HK-2 (cell line): ENCODE measurements around the gene ANKRD40.
"Not testable (repeated sequence)": the region's sequence is repeated elsewhere in the genome, so short reads cannot be mapped to it uniquely, and the experiment has no call there.

Experiments
- DNase-seq: peaks from one replicate; pipeline ENCODE4 v3.0.0-alpha.2; 2018; ENCODE audit not compliant: unreplicated experiment

Gene ANKRD40

DNA sequence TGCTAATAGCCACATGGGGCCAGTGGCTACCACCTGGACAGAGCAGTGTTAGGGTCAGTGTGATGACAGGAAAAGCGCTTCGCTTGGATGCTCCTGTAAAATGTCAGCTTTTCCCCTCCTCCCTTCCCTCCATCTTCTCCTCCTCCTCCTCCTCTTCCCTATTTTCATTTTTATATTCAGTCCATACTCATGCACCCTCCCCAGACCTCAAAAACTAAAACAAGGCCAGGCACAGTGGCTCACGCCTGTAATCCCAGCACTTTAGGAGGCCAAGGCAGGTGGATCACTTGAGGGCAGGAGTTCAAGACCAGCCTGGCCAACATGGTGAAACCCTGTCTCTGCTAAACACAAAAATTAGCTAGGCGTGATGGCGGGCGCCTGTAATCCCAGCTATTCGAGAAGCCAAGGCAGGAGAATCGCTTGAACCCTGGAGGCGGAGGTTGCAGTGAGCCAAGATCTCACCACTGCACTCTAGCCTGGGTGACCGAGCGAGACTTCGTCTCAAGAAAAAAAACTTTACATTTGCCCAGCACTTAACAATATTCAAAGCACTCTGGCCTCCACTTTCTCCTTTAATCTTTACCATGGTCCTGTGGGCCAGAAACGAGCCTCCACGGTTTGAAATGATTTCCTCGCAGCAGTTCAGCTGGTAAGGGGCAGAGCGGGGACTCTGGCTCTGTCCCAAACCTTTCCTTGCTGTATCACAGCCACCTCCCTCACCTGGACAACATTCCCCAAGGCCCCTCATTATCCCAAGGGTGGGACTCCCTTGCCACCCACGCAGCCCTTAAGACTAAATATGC lies 21.8 kb downstream of the ANKRD40 start:
- no peak for DNase-seq

DNA sequence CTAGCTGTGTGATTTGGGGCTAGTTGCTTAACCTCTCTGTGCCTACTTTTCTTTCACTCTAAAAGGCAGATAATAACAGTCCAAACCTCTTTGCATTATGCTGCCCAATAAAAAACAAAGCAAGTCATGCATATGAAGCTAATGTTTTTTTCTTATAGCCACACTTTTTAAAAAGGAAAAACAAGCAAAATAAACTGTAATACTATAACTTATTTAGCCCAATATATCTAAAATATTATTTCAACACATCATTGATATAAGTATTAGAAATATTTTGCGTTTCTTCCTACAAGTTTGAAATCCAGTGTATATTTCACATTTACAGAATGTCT lies 22.4 kb downstream of the ANKRD40 start:
- no peak for DNase-seq

DNA sequence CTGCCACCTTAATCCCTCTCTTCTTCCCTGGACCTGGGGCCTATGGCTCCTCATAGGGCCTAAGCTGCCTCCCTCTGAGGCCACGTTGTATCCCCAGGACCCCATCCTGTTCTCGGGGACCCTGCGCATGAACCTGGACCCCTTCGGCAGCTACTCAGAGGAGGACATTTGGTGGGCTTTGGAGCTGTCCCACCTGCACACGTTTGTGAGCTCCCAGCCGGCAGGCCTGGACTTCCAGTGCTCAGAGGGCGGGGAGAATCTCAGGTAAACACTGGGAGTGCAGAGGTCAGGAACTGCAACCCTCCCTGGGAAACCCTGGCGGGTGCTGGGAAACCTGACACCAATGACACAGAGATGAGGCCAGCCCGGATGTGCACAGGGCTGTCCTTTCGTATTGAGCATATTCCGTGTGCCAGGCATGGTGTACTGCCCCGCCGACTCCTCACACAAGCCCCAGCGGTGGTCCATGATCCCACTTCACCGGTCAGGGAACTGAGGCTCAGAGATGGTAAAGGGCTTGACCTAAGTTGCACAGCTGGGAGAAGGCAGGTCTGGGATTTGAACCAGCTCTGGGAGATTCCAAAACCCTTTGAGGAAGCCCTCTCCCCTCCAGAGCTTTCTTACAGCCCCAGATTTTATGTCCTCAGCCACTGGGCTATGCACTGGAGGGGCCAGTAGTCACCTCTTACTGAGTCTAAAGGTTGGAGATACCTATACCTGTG lies 22.9 kb downstream of the ANKRD40 start:
- no peak for DNase-seq

DNA sequence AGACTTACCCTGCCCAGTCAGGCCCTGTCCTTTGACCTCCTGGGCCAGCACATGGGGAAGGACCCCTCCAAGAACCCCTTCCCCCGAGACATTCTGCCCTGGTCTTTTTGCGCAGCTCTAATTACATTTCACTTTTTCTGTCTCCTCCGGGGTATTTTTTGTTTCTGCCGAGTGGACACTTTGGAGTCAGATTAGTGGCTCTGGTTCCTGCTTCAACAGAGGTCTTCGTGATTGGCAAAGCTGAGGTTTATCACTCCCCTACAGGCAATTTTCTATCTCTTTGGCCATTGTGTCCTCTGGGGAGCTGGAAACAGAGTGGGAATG lies 23.5 kb downstream of the ANKRD40 start:
- no peak for DNase-seq

DNA sequence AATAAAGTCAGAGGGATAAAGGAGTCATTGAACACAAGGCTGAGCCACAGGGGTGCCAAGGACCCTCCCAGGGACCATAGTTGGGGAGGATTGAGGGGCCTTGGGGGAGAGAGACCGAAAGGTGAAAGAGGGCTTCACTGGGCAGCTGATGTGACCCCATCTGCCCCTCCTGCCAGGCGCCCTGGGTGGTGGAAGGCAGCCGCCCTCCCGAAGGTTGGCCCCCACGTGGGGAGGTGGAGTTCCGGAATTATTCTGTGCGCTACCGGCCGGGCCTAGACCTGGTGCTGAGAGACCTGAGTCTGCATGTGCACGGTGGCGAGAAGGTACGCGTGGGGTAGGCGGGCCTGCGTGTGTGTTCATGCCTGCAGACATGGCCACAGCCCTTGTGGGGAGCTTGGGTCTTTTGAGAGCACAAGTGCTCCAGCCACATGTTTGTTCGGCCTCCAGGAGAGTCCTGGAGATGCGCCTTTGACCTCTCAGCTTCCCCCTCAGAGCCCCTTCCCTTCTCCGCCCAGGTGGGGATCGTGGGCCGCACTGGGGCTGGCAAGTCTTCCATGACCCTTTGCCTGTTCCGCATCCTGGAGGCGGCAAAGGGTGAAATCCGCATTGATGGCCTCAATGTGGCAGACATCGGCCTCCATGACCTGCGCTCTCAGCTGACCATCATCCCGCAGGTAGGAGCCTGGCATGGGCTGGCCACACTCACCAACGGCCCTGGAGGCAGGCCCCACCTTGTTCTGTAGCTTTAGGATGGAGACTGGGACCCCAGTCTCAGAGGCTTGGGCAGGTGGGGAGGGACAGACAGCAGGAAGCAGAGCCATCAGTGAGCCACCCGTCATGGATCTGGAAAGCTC lies 24.1 kb downstream of the ANKRD40 start:
- DNase-seq: no peak

DNA sequence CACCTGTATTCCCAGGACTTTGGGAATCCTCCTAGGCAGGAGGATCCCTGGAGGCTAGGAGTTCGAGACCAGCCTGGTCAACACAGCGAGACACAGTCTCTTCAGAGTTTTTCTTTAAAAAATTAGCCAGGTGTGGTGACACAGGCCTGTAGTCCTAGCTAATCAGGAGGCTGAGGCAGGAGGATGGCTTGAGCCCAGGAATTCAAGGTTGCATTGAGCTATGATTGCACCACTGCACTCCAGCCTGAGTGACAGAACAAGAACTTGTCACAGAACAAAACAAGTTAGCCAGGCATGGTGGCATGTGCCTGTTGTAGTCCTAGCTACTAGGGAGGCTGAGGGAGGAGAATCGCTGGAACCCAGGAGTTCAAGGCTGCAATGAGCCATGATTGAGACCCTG lies 24.8 kb downstream of the ANKRD40 start:
- no peak for DNase-seq

DNA sequence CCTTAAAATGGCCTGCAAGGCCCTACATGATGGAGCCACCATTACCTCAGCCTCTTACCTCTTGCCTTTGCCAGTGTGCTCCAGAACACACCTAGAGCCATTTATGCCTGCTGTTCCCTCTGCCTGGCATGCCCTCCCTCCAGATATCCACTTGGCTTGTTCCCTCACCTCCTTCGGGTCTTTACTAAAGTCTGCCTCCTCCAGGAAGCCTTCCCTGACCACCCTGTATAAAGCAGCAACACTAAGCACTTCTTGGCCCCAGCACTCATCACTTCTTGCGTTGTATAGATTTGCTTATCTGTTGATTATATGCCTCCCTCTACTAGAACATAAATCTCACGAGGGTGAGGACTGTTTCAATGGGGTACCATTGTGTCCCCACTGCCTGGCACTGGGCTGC lies 25.3 kb downstream of the ANKRD40 start:
- no peak for DNase-seq

DNA sequence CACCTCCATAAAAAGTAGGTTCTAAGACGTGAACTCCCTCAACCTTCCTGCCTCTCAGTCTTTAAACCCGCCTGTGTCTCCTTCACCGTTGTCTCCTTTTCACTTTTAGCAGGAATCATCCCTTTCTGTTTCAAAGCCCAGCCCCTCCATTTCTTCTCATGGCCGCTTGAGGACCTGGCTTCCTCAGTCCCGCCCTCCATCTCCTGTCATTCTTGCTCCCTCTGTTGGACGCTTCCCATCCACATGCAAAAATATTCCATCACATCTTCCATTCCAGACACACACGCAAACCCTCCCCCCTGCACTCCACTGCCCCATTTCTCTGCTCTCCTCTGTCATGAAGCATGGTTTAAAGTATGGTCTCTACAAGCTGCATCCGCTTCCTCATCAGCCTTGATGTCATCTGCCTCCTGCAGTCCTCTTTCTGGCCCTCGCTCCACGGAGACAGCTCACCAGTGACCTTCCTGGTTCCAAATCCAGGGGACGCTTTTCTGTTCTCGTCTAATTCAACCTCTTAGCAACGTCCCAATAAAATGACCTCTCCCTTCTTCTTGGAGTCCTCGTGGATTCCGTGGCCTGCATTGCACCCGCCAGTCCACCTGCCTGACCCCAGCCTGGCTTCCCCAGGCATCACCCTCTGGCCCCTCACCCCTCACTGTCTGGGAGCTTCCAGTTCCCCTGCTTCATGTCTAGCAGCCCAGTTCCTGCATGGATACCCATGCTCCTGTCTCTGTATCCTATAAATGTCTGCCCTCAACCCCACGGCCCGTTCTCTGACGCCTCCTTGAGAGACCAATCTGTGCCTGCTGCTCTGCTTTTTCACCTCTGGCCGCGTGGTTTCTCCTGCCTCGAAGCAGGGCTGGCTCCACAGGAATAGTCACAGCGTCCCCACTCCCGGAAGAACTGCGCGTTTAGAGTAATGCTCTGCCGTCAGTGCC lies 26.2 kb downstream of the ANKRD40 start:
- no peak for DNase-seq

DNA sequence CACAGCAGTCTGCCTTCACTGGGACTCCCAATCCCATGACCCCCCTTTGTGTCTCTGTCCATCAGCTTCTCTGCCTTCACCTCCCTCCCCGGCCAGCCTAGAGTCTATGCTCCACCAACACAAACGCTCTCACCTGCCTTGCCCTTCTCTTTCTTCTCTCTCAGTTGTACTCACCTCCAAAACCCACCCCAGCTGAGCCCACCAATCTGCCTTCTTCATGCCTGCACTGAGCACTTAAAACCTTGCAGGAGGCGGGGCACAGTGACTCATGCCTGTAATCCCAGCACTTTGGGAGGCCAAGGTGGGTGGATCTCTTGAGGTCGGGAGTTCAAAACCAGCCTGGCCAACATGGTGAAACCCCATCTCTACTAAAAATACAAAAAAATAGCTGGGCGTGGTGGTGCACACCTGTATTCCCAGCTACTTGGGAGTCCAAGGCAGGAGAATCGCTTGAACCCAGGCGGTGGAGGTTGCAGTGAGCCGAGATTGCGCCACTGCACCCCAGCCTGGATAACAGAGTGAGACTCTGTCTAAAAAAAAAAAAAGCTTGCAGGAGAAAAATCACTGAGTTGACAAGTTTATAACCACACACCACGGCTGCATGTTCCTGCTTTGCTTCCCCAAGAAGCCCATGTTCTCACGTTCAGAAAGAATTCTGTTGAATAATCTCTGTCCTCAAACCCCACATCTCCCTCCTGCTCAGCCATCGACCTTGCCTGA lies 27.0 kb downstream of the ANKRD40 start:
- not testable (repeated sequence) for DNase-seq

DNA sequence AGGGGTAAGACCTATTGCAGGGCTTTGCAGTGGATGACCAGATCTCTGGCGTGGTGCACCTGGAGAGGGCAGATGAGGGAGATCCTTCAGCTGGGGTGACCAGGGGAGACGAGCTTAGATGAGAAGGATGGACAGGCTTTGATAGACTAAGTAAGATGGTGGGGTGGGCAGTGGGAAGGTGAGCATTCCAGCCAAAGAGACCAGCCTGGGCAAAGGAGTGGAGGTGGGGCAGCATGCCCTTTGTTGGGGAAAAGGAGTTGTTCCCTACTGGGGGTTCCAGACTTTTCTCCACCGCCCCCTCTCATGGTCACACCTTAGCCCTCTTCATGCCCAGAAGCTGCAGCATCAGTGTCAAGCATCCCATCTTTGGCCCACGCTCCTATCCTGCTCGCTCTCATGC lies 27.6 kb downstream of the ANKRD40 start:
- no peak for DNase-seq

DNA sequence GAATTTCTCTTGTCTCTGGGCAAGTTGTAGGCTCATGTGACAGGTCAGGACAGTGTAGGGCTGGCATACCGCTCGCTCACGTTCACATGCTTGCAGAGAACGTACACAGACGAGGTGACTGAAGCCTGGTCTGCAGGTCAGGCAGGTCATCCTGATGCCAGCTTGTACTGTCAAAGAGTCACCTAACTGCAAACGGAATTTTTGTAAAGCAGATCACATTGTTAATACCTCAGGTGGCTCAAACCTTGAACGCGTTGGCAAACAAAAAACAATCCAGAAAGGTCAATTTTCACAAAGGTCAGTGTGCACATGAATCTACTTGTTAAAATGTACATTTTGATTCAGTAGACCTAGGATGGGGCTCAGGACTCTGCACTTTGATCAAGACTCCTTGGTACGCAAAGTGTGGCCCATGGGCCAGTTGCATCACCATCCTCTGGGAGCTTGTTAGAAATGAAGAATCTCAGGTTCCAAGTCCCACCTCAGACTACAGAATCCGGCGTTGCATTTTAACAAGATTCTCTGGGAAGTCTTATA lies 28.6 kb downstream of the ANKRD40 start:
- no peak for DNase-seq

DNA sequence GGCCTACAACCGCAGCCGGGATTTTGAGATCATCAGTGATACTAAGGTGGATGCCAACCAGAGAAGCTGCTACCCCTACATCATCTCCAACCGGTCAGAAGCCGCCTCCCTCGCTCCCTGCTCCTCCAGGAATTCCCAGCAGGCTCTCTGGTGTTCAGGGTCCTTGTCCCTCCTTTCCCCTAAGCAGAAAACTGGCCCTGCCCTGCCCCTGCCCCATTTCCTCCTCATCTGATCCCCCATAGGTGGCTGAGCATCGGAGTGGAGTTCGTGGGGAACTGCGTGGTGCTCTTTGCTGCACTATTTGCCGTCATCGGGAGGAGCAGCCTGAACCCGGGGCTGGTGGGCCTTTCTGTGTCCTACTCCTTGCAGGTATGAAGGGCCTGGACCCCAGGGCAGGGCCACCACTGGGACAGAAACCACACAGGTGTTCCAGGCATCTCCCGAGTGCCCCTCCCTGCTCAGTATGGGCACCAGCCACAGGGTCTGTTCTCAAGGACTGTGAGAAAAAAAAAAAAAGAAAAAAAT lies 29.8 kb downstream of the ANKRD40 start:
- DNase-seq: no peak

DNA sequence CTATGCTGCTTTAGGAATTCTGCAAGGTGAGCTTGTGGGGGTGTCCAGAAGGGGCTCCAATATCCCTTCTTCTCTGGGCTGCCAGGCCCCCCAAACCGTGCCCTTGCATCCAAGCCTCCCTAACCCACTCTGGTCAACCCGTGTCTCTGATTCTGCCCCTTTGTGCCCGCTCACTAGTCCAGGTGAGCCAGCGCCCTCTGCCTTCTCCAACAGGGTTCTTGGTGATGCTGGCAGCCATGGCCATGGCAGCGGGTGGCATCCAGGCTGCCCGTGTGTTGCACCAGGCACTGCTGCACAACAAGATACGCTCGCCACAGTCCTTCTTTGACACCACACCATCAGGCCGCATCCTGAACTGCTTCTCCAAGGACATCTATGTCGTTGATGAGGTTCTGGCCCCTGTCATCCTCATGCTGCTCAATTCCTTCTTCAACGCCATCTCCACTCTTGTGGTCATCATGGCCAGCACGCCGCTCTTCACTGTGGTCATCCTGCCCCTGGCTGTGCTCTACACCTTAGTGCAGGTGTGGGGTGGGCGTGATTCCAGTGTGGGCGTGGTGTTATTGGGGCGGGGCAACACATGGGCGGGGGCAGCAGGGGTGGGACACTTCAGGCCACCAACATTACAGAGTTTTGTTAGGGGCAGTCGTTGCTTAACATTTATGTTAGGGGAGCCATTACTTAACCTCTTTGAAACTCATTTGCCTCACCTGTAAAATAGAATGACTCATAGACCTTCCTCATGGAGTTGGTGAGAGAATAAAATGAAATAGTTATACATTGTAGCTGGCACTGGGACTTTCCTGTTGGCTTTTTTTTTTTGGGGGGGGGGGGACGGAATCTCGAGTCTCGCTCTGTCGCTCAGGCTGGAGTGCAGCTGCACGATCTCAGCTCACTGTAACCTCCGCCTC lies 31.4 kb downstream of the ANKRD40 start:
- DNase-seq: no peak

DNA sequence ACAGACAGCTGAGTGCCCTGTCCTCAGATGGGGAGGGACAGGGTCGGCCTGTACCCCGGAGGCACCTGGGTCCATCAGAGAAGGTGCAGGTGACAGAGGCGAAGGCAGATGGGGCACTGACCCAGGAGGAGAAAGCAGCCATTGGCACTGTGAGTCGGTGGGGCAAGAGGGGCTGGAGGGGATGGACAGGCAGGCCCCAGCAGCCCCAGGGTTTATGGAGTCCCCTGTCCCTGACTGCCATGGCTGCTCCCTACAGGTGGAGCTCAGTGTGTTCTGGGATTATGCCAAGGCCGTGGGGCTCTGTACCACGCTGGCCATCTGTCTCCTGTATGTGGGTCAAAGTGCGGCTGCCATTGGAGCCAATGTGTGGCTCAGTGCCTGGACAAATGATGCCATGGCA lies 32.1 kb downstream of the ANKRD40 start:
- DNase-seq: no peak

DNA sequence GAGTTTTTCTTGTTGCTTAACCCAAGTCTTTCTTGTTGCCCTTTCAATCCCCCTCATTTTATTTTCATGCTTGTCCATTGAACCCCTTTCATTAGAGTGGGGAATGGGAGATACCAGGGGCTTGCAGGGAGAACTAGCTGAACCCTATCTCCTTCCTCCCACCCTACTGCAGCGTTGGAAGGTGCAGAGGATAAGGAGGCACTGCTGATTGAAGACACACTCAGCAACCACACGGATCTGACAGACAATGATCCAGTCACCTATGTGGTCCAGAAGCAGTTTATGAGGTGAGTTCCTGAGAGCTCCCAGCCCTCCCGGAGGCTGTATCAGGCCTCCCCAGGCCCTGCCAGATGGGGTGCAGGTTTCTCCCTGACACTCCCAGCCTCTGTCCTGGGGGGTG lies 32.5 kb downstream of the ANKRD40 start:
- DNase-seq: no peak

DNA sequence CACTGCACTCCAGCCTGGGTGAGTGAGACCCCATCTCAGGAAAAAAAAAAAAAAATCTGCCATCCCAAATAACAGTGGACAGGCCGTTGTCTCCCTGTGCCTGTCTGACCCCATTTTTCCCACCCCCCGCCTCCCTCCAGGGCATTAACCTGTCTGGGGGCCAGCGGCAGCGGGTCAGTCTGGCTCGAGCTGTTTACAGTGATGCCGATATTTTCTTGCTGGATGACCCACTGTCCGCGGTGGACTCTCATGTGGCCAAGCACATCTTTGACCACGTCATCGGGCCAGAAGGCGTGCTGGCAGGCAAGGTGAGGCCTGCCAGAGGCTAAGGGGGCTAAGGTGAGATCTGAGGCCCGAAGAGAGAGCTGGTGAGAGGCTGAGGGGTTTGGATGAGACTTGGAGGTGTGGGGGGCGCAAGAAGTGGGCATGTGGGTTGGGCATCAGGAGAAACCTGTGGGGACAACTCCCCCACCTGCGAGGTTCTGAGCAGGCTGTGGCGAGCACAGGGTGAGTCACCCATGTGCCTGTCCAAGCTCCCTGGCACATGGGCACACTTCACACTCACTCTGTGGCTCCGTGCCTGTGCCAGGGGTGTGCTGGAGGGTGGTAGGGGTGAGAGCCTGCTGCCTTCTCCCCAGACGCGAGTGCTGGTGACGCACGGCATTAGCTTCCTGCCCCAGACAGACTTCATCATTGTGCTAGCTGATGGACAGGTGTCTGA lies 34.7 kb downstream of the ANKRD40 start:
- no peak for DNase-seq

DNA sequence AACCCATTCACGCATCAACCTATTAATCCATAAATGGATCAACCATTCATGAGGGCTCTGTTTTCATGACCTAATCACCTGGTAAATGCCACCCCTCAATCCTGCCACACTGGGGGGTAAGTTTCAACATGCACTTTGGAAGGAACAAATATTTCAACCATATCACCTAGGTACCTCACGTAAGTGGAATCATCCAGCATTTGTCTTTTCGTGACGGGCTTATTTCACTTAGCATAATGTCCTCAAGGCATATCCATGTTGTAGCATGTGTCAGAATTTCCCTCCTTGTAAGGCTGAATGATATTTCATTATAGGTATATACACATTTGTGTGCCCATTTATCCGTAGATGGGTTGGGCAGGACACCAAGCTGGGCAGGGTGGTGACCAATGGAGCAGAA lies 35.6 kb downstream of the ANKRD40 start:
- DNase-seq: no peak

DNA sequence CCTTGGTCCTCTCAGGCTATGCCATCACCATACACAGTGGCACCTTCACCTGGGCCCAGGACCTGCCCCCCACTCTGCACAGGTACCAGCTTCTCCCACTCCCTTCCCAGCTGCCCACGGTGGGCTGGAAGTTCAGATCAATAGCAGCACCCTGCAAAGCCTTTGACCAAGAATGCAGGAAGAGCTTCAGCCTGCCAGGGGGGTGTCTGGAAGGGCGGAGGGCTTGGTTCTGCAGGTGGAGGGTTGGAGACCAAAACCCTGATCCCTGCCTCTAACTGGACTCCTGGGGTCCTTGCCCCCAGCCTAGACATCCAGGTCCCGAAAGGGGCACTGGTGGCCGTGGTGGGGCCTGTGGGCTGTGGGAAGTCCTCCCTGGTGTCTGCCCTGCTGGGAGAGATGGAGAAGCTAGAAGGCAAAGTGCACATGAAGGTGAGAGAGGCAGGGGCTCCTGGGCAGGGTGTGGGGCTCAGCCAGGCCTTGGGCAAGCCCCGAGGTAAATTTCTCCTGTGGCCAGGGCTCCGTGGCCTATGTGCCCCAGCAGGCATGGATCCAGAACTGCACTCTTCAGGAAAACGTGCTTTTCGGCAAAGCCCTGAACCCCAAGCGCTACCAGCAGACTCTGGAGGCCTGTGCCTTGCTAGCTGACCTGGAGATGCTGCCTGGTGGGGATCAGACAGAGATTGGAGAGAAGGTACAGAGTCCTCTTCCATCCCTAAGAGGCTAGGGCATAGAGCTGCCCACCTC lies 38.7 kb downstream of the ANKRD40 start:
- DNase-seq: no peak
